Measurements from ENCODE around the gene PHTF1. TPM values are rescaled to one million over a fixed set of nuclear protein-coding genes. Genes with fewer than 3 reads are reported as not detected.
A peak's percentile ranks its signal among the peaks of the same experiment; 100 is the strongest.

PHTF1 gene
- polyA plus RNA-seq, 3 donors: 6.7 to 12.2 (median 11.1) TPM

DNA sequence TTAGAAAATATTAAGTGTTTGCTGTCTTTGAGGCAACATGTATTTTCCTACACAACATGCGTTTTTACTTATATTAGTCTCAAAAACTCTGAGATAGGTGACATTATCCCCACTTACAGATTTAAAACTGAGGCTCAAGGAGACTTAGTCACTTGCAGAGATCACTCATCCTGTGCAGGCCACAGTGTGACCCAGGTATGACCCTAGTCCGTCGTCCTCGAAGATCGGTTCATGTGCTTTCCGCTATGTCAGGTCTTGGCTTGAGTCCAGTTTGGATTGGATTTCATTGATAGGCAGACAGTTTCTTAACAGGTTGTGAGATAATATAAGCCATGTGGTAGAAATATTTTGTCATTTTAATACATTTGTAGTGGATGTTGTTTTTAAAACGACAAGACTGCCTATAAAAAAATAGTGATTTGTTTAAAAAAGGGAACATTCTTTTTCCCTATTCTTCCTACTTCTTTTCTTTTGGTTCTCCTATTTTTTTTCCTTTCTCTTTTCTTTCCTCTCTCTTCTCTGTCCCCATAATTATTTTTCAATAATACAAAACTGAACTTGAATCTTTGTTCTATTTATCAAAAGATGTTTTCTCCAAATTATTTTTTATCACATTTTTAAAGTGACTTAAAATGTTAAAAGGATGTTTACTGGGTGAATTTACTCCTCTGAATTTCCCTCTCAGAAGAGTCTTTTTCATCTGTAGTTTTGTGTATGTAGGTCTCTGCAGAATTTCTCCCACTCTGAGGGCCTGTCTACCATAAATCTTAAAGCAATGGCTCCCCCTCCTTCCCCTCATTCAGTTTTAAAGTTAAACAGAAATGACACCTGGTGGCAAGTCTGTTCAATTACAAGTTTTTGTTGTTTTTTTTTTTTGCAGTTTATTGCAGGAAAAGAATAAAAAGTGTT lies 81.8 kb downstream of the PHTF1 start:
- Mint-ChIP-seq H3K27me3 (ENCODE audit: low read depth in 3 of 3) (peaks cover 0 to 4% (median 2%) of the 10 kb centered on the region in 3 donors), H3K36me3 (no peaks in the 10 kb centered on the region), H3K4me1 (peaks cover 22% of the 10 kb centered on the region), H3K9me3 (no peaks in the 10 kb centered on the region), H3K27ac (no peak overlapping the region), H3K4me3 (no peak overlapping the region)
- WGBS (ENCODE audit: insufficient coverage): 91% methylated on average over 5 of the region's 7 CpGs
- H2AFZ ChIP-seq (ENCODE audit: insufficient read depth, low read depth, low read length, poor library complexity, severe bottlenecking): no peak overlapping the region
- H4K20me1 ChIP-seq (ENCODE audit: insufficient read depth, low read length): no peaks in the 10 kb centered on the region
- TF ChIP-seq, protein P1, sequence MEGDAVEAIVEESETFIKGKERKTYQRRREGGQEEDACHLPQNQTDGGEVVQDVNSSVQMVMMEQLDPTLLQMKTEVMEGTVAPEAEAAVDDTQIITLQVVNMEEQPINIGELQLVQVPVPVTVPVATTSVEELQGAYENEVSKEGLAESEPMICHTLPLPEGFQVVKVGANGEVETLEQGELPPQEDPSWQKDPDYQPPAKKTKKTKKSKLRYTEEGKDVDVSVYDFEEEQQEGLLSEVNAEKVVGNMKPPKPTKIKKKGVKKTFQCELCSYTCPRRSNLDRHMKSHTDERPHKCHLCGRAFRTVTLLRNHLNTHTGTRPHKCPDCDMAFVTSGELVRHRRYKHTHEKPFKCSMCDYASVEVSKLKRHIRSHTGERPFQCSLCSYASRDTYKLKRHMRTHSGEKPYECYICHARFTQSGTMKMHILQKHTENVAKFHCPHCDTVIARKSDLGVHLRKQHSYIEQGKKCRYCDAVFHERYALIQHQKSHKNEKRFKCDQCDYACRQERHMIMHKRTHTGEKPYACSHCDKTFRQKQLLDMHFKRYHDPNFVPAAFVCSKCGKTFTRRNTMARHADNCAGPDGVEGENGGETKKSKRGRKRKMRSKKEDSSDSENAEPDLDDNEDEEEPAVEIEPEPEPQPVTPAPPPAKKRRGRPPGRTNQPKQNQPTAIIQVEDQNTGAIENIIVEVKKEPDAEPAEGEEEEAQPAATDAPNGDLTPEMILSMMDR (IDR thresholded peaks at IDR 0.05): peak; percentile 72
- H3K27ac ChIP-seq (ENCODE audit: low read depth in 1 of 2, low read length in 2 of 2): no peak overlapping the region
- peaks cover 10 to 14% of the 10 kb centered on the region in 2 donors for H3K4me1 ChIP-seq (ENCODE audit: control insufficient read depth in 1 of 2, insufficient read depth in 2 of 2, low read length in 2 of 2)
- no peak overlapping the region for H3K9ac ChIP-seq (ENCODE audit: insufficient read depth, low read length, poor library complexity, severe bottlenecking)
- H3K79me2 ChIP-seq (ENCODE audit: insufficient read depth, low read length): no peaks in the 10 kb centered on the region
- H3K9me3 ChIP-seq (replicated peaks in 1 of 2; ENCODE audit: control insufficient read depth in 1 of 2, insufficient read depth in 1 of 2, low read length in 2 of 2): no peaks in the 10 kb centered on the region
- DNase-seq: peak; percentile 15 to 39 (median 30)
- H3K4me2 ChIP-seq (replicated peaks; ENCODE audit: extremely low read depth, low read length, poor library complexity, severe bottlenecking): no peak overlapping the region
- H3K4me3 ChIP-seq (replicated peaks in 1 of 3; ENCODE audit: low read depth in 2 of 3, low read length in 3 of 3): no peak overlapping the region
- no peaks in the 10 kb centered on the region for H3K36me3 ChIP-seq (replicated peaks in 1 of 2; ENCODE audit: control insufficient read depth in 1 of 2, insufficient read depth in 2 of 2, low read length in 2 of 2)
- intact Hi-C loops (cut with micrococcal nuclease): loop anchor here in 1 of 2 donors (5.0 to 10.0 kb wide), 2 partner anchors 533 to 960 kb away; partner anchors contain the start of gene PPM1J
- H3K27me3 ChIP-seq (ENCODE audit: control insufficient read depth in 2 of 2, insufficient read depth in 2 of 2, low read length in 2 of 2): no peaks in the 10 kb centered on the region

DNA sequence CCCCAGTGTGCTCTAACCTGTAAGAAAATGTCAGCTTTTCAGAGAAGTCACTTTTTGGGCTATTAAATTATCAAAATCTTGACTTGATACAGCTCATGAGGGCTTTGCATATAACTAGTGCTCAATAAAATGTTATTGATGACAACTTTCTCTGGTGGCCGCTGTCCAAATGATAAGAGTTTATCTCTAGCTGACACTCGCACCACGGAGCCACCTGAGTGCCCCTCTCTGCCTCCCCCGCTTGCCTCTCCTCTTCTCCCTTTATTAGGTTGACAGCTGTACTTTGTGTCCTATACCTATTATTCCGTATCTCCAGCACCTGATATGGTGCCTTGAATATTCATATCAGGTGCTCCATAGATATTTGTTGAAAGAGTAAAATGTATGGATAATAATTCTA lies 82.8 kb downstream of the PHTF1 start:
- Mint-ChIP-seq H3K4me1 (peaks cover 22% of the 10 kb centered on the region), H3K27ac (no peak overlapping the region), H3K4me3 (no peak overlapping the region), H3K9me3 (no peaks in the 10 kb centered on the region), H3K36me3 (no peaks in the 10 kb centered on the region), H3K27me3 (ENCODE audit: low read depth in 3 of 3) (peaks cover 0 to 5% (median 4%) of the 10 kb centered on the region in 3 donors)
- no peak overlapping the region for H3K4me3 ChIP-seq (replicated peaks in 1 of 3; ENCODE audit: low read depth in 2 of 3, low read length in 3 of 3)
- H4K20me1 ChIP-seq (ENCODE audit: insufficient read depth, low read length): no peaks in the 10 kb centered on the region
- H3K4me1 ChIP-seq (ENCODE audit: control insufficient read depth in 1 of 2, insufficient read depth in 2 of 2, low read length in 2 of 2): peaks cover 10 to 14% of the 10 kb centered on the region in 2 donors
- TF ChIP-seq, protein P1 (IDR thresholded peaks at IDR 0.05): no peak
- H3K36me3 ChIP-seq (replicated peaks in 1 of 2; ENCODE audit: control insufficient read depth in 1 of 2, insufficient read depth in 2 of 2, low read length in 2 of 2): no peaks in the 10 kb centered on the region
- no peak overlapping the region for H3K27ac ChIP-seq (ENCODE audit: low read depth in 1 of 2, low read length in 2 of 2)
- no CpG with 5 or more reads among the region's 5 CpGs for WGBS (ENCODE audit: insufficient coverage)
- H3K79me2 ChIP-seq (ENCODE audit: insufficient read depth, low read length): no peaks in the 10 kb centered on the region
- intact Hi-C loops (cut with micrococcal nuclease): loop anchor here in 1 of 2 donors (5.0 to 10.0 kb wide), 2 partner anchors 532 to 959 kb away; partner anchors contain the start of gene PPM1J
- DNase-seq: no peak
- no peak overlapping the region for H2AFZ ChIP-seq (ENCODE audit: insufficient read depth, low read depth, low read length, poor library complexity, severe bottlenecking)
- no peaks in the 10 kb centered on the region for H3K27me3 ChIP-seq (ENCODE audit: control insufficient read depth in 2 of 2, insufficient read depth in 2 of 2, low read length in 2 of 2)
- H3K9ac ChIP-seq (ENCODE audit: insufficient read depth, low read length, poor library complexity, severe bottlenecking): no peak overlapping the region
- H3K4me2 ChIP-seq (replicated peaks; ENCODE audit: extremely low read depth, low read length, poor library complexity, severe bottlenecking): no peak overlapping the region
- no peaks in the 10 kb centered on the region for H3K9me3 ChIP-seq (replicated peaks in 1 of 2; ENCODE audit: control insufficient read depth in 1 of 2, insufficient read depth in 1 of 2, low read length in 2 of 2)

All from CD14-positive monocyte (primary cell).